Brain microvascular endothelial cell (primary cell): ENCODE results near the gene INSR.

Experiments
- DNase-seq: peaks from one replicate; pipeline ENCODE4 v3.0.0-alpha.2; 2020
- H3K27ac ChIP-seq: fragments of 250-450 bp; sonication (Bioruptor Pico); 2 replicates; pipeline ENCODE4 v1.5.1; 2020; ENCODE audit warnings: mild to moderate bottlenecking, moderate library complexity
- H3K27me3 ChIP-seq: fragments of 250-450 bp; sonication (Bioruptor Pico); replicated peaks from 2 replicates; pipeline ENCODE4 v1.5.1; 2020; ENCODE audit warnings: mild to moderate bottlenecking
- H3K36me3 ChIP-seq: fragments of 250-450 bp; sonication (Bioruptor Pico); replicated peaks from 2 replicates; pipeline ENCODE4 v1.5.1; 2020; ENCODE audit warnings: mild to moderate bottlenecking
- H3K4me3 ChIP-seq: 2 replicates; pipeline ENCODE4 v1.5.1; 2011; ENCODE audit warnings: low read depth, mild to moderate bottlenecking, control low read depth, low read length, moderate library complexity
- CTCF ChIP-seq: IDR thresholded peaks from 2 replicates; pipeline ENCODE4 v1.5.1; 2011; ENCODE audit warnings: low read depth, mild to moderate bottlenecking, moderate library complexity, low read length, control low read depth, inconsistent platforms; ENCODE audit errors: missing control alignments
- in situ Hi-C: cut with HindIII; loops from 2 replicates; pipeline ENCODE4 v1.10.0; 2017; ENCODE audit warnings: low sequenced_read_pairs, low pct_ligation_motif_present

The INSR gene

GRCh38 chr19:7224209-7224686, 70.0 kb downstream of the INSR start:
- TF ChIP-seq CTCF = no peak
- in situ Hi-C loops = no loop called here

GRCh38 chr19:7223429-7223828, 70.8 kb downstream of the INSR start:
- Histone ChIP-seq H3K36me3 (no peaks in the 10 kb centered on the region), H3K27ac (no peak overlapping the region), H3K27me3 (no peaks in the 10 kb centered on the region), H3K4me3 (no peak overlapping the region)
- TF ChIP-seq CTCF = no peak
- no peak for DNase-seq
- in situ Hi-C loops = no loop called here

More at GRCh38 chr19:7224209-7224686, 70.0 kb downstream of the INSR start:
- Histone ChIP-seq H3K4me3 (no peak overlapping the region), H3K36me3 (no peaks in the 10 kb centered on the region), H3K27me3 (no peaks in the 10 kb centered on the region), H3K27ac (no peak overlapping the region)
- DNase-seq = no peak

GRCh38 chr19:7219056-7219455, 75.2 kb downstream of the INSR start:
- H3K4me3 ChIP-seq = no peak overlapping the region
- in situ Hi-C loops = no loop called here
- no peak for DNase-seq
- H3K27ac ChIP-seq = no peak overlapping the region
- no peaks in the 10 kb centered on the region for H3K36me3 ChIP-seq
- H3K27me3 ChIP-seq = no peaks in the 10 kb centered on the region
- no peak for TF ChIP-seq CTCF

- no peak overlapping the region for H3K27ac ChIP-seq
- in situ Hi-C loops = no loop called here
- no peak for TF ChIP-seq CTCF
- no peaks in the 10 kb centered on the region for H3K27me3 ChIP-seq
- H3K36me3 ChIP-seq = no peaks in the 10 kb centered on the region
- no peak overlapping the region for H3K4me3 ChIP-seq
- DNase-seq = no peak
These were observed 76.4 kb downstream of the INSR start for GRCh38 chr19:7217861-7218260.

GRCh38 chr19:7216373-7216902, 77.8 kb downstream of the INSR start:
- in situ Hi-C loops = no loop called here
- no peak overlapping the region for H3K4me3 ChIP-seq
- DNase-seq = no peak
- no peaks in the 10 kb centered on the region for H3K27me3 ChIP-seq
- TF ChIP-seq CTCF = no peak
- no peak overlapping the region for H3K27ac ChIP-seq
- no peaks in the 10 kb centered on the region for H3K36me3 ChIP-seq

GRCh38 chr19:7215176-7215575, 79.0 kb downstream of the INSR start:
- Histone ChIP-seq H3K4me3 (no peak overlapping the region), H3K27ac (no peak overlapping the region), H3K36me3 (no peaks in the 10 kb centered on the region), H3K27me3 (no peaks in the 10 kb centered on the region)
- no peak for DNase-seq
- in situ Hi-C loops = no loop called here
- no peak for TF ChIP-seq CTCF
